GM18505 (cell line): ENCODE data around the gene DHRS2.

Experiments
- ATAC-seq: cut with Tn5 transposase; IDR thresholded peaks from one replicate; pipeline ENCODE4 v1.9.1; 2021; ENCODE audit not compliant: unreplicated experiment
- POLR2A ChIP-seq: IDR thresholded peaks from 4 replicates; pipeline ENCODE4 v1.6.1; 2011; ENCODE audit warnings: borderline replicate concordance; ENCODE audit not compliant: insufficient read depth, insufficient read length; ENCODE audit errors: extremely low read depth

The DHRS2 gene

GRCh38 chr14:23643533-23644194 lies 7.5 kb downstream of the DHRS2 start:
- no peak for TF ChIP-seq POLR2A

GRCh38 chr14:23644195-23644918 lies 8.2 kb downstream of the DHRS2 start:
- TF ChIP-seq POLR2A, result no peak
- ATAC-seq, result no peak

More at GRCh38 chr14:23643533-23644194, 7.5 kb downstream of the DHRS2 start:
- ATAC-seq, result no peak

- ATAC-seq, result no peak
These were observed 8.8 kb downstream of the DHRS2 start for GRCh38 chr14:23644919-23645336.

DNA sequence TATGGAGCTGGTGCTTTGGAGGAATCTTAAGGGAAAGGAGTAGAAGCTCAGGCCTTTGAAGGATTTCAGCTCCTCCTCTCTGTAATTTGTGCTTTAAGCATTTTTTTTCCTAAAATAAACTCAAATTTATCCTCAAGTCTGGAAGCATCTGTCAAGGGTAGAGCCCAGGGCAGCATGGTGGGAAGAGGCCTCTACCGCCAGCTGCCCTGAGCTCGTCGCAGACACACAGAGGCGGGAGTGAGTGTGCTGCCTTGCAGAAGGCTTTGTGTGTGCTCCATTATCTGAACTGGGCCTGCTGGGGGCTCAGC lies 9.3 kb downstream of the DHRS2 start:
- no peak for ATAC-seq
- TF ChIP-seq POLR2A, result no peak

More at GRCh38 chr14:23644919-23645336, 8.8 kb downstream of the DHRS2 start:
- no peak for TF ChIP-seq POLR2A

DNA sequence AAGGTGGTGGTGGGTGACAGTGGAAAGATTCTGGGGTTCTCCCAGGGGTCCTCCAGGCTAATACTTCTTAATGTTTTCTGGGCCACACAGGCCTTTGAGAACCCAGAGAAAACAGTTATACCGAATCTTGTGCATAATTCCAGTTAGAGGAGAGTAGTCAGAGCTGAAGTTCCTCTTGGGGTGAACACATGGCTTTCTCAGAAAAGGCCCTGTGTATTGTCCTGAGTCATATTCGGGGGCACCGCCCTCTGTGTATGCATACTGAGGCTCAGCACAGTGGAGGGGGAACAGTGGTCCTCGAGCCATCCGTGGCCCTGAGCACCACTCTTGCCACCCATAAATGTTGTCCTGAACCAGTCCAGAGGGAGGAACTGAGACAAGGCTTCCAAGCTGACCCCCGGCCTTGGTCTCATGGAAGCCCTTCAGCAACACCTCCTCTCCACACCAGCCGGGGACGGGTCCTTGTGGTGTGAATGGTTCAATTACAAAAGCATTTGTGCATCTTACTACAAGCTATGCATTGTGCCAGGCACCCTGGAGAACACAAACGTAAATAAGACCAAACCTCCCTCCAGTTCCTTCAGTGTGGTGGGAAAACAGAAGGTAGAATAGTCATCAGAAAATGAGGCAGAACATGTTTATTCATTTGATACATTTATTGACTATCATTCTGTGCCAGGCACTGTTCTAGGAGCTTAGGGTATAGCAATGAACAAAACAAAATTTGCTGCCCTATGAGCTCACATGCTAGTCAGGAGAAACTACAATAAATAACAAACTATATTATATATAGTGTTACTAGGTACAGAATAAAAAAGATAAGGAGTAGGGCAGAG lies 9.9 kb downstream of the DHRS2 start:
- ATAC-seq, result no peak
- no peak for TF ChIP-seq POLR2A

GRCh38 chr14:23646648-23647549 lies 10.7 kb downstream of the DHRS2 start:
- ATAC-seq, result no peak

GRCh38 chr14:23647619-23648018 lies 11.5 kb downstream of the DHRS2 start:
- ATAC-seq, result no peak
- no peak for TF ChIP-seq POLR2A

More at GRCh38 chr14:23646648-23647549, 10.7 kb downstream of the DHRS2 start:
- TF ChIP-seq POLR2A, result no peak

DNA sequence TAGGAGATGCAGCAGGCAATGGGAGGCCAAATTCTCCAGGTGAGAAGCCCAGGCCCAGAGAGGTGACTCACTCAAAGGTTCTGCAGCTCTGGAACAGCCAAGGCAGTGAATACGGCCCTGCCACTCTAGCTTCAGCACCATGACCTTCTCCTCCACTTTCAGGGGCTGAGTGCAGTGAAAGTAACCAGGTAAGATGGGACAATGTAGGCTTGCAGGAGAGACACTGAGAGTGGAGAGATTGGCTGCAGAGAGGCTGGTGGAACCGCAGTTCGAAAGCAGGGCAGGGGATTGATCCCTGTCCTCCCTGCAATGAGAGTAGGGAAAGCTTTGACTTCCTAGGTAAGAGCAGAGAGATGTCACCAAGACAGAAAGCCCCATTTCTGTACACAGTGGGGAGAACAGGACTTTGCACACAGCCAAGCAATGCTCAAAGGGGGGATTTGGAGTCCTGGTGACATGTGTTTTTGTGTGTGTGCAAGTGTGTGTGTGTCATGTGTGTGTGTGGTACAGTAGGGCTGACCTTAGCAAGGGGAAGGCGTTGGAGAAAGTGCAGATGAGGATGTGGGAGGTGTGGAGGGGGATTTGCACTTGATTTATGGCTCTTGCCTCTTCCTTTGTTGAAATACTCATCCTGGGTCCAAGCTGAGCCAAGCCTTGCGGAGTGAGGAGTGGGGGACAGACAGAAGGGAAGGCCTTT lies 12.7 kb downstream of the DHRS2 start:
- no peak for TF ChIP-seq POLR2A
- ATAC-seq, result no peak

GRCh38 chr14:23650506-23650905 lies 14.3 kb downstream of the DHRS2 start:
- no peak for TF ChIP-seq POLR2A

GRCh38 chr14:23653051-23653450 lies 16.9 kb downstream of the DHRS2 start:
- TF ChIP-seq POLR2A, result no peak
- ATAC-seq, result no peak

More at GRCh38 chr14:23650506-23650905, 14.3 kb downstream of the DHRS2 start:
- ATAC-seq, result no peak

DNA sequence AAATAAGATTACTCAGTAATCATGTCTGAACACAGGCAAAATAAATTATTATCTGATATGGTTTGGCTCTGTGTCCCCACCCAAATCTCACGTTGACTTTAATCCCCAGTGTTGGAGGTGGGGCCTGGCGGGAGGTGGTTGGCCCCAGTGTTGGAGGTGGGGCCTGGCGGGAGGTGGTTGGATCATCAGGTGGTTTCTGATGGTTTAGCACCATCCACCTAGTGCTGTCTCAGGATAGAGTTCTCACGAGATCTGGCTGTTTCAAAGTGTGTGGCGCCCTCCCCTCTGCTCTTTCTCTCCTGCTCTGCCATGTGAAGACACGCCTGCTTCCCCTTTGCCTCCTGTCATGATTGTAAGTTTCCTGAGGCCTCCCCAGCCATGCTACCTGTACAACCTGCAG lies 18.1 kb downstream of the DHRS2 start:
- TF ChIP-seq POLR2A, result no peak
- ATAC-seq, result no peak

DNA sequence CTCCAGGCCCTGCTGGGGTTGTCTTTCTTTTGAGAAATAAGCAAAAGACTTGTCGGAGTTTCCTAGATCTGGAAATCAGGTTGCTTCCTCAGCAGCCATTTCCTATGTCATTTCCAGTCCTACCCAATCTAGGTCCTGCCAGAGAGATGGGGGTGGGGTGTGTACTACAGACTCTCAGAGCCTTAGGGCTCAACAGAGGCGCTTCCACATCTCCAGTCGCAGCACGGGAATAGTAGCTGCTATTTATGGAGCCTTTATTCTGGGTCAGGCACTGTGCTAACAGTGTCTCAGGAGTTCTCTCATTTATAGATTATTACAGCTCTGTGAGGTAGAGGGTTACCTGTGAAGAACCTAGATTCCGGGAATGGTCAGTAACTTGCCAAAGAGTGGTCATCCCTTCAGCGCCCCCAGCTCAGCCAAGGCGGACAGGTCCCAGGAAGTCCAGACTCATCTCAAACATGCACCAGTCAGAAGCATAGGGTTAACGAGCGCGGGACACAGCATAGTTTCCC lies 21.9 kb downstream of the DHRS2 start:
- no peak for ATAC-seq
- no peak for TF ChIP-seq POLR2A
